IMR-90 (cell line): Measurements from ENCODE around the gene CNBD2. TPM values are rescaled to one million over a fixed set of nuclear protein-coding genes. Genes with fewer than 3 reads are reported as not detected.

ENCODE experiments used
- ATAC-seq: fragments of 200-7000 bp; cut with Tn5 transposase; 2 replicates; pipeline ENCODE4 v1.9.1; 2020; ENCODE audit warnings: low read depth, mild to moderate bottlenecking, moderate library complexity
- Bru-seq: library from RNA; stranded (reverse); fragments of 400-500 nt; gene quantifications from one replicate; lab custom pipeline; 2021; lab: Mats Ljungman, UMichigan
- BruChase-seq, 2 experiments: library from RNA; stranded (reverse); fragments of 400-500 nt; gene quantifications; one replicate each; lab custom pipeline; 2021; lab: Mats Ljungman, UMichigan
- BruUV-seq: library from RNA; stranded (reverse); fragments of 400-500 nt; replicated peaks from 2 replicates; lab custom pipeline; 2021; lab: Mats Ljungman, UMichigan
- CTCF ChIA-PET: fragments of 300-600 bp; formaldehyde crosslinking; extraction: SDS; loops from one replicate; lab custom pipeline; 2021; ENCODE audit warnings: antibody characterized with exemption; lab: Yijun Ruan, JAX
- POLR2A ChIA-PET: fragments of 300-600 bp; sonication (Branson Sonifier 250); formaldehyde crosslinking; loops from one replicate; lab custom pipeline; 2022; ENCODE audit warnings: antibody characterized with exemption; ENCODE audit not compliant: unreplicated experiment; lab: Charles Lee
- DNase-seq: peaks from one replicate; pipeline ENCODE4 v3.0.0; 2013
- H2AFZ ChIP-seq: replicated peaks from 2 replicates; pipeline ENCODE3; 2013; ENCODE audit warnings: low read length, mild to moderate bottlenecking; ENCODE audit not compliant: poor library complexity
- H2AK5ac ChIP-seq: 2 replicates; pipeline ENCODE4 v1.6.1; 2013; ENCODE audit warnings: low read depth, low read length, inconsistent platforms
- H2AK9ac ChIP-seq: replicated peaks from 2 replicates; pipeline ENCODE3; 2013; ENCODE audit warnings: mild to moderate bottlenecking, low read depth, low read length, moderate library complexity; ENCODE audit not compliant: poor library complexity
- H2BK120ac ChIP-seq: 2 replicates; pipeline ENCODE4 v1.6.1; 2013; ENCODE audit warnings: low read depth, low read length, inconsistent platforms
- H2BK15ac ChIP-seq: 3 replicates; pipeline ENCODE4 v1.6.1; 2013; ENCODE audit warnings: low read depth, low read length, inconsistent platforms
- H2BK20ac ChIP-seq: 2 replicates; pipeline ENCODE4 v1.6.1; 2013; ENCODE audit warnings: low read depth, mild to moderate bottlenecking, inconsistent platforms, low read length, moderate library complexity
- H2BK5ac ChIP-seq: 2 replicates; pipeline ENCODE4 v1.6.1; 2013; ENCODE audit warnings: mild to moderate bottlenecking, low read depth, low read length, inconsistent platforms; ENCODE audit not compliant: poor library complexity, severe bottlenecking
- H3K14ac ChIP-seq: replicated peaks from 2 replicates; pipeline ENCODE4 v1.6.1; 2013; ENCODE audit warnings: low read depth, low read length, inconsistent platforms
- H3K18ac ChIP-seq: 2 replicates; pipeline ENCODE4 v1.6.1; 2013; ENCODE audit warnings: low read depth, low read length, control low read depth
- H3K23ac ChIP-seq: 2 replicates; pipeline ENCODE4 v1.6.1; 2013; ENCODE audit warnings: low read depth, low read length, inconsistent platforms
- H3K27ac ChIP-seq: 2 replicates; pipeline ENCODE4 v1.5.1; 2013; ENCODE audit warnings: mild to moderate bottlenecking, control low read depth, low read length; ENCODE audit not compliant: insufficient read depth
- H3K27me3 ChIP-seq: 2 replicates; pipeline ENCODE4 v1.6.1; 2013; ENCODE audit warnings: low read length; ENCODE audit not compliant: control insufficient read depth, insufficient read depth
- H3K36me3 ChIP-seq: 2 replicates; pipeline ENCODE4 v1.6.1; 2013; ENCODE audit warnings: low read length, mixed read lengths; ENCODE audit not compliant: control insufficient read depth, insufficient read depth
- H3K4ac ChIP-seq: 2 replicates; pipeline ENCODE4 v1.6.1; 2013; ENCODE audit warnings: low read depth, low read length, inconsistent platforms
- H3K4me1 ChIP-seq: 2 replicates; pipeline ENCODE4 v1.6.1; 2013; ENCODE audit warnings: low read length, mixed read lengths; ENCODE audit not compliant: control insufficient read depth, insufficient read depth
- H3K4me2 ChIP-seq: 2 replicates; pipeline ENCODE4 v1.6.1; 2013; ENCODE audit warnings: low read depth, mild to moderate bottlenecking, control low read depth, low read length, moderate library complexity
- H3K4me3 ChIP-seq: 2 replicates; pipeline ENCODE4 v1.5.1; 2013; ENCODE audit warnings: low read depth, mild to moderate bottlenecking, control low read depth, low read length, moderate library complexity; ENCODE audit not compliant: insufficient read depth
- H3K56ac ChIP-seq: 2 replicates; pipeline ENCODE4 v1.6.1; 2013; ENCODE audit warnings: low read length, inconsistent platforms; ENCODE audit not compliant: insufficient read depth; ENCODE audit errors: extremely low read depth
- H3K79me1 ChIP-seq, 2 experiments: 2 replicates each; pipeline ENCODE4 v1.6.1; 2013; ENCODE audit warnings: low read length in 2 of 2, inconsistent platforms in 1 of 2, low read depth in 1 of 2
- H3K9ac ChIP-seq: 2 replicates; pipeline ENCODE4 v1.6.1; 2013; ENCODE audit warnings: low read depth, low read length, control low read depth
- H3K9me1 ChIP-seq: 2 replicates; pipeline ENCODE4 v1.6.1; 2013; ENCODE audit warnings: low read length, inconsistent platforms; ENCODE audit not compliant: insufficient read depth
- H3K9me3 ChIP-seq: 2 replicates; pipeline ENCODE4 v1.6.1; 2013; ENCODE audit warnings: low read length; ENCODE audit not compliant: control insufficient read depth, insufficient read depth
- H4K20me1 ChIP-seq: 2 replicates; pipeline ENCODE4 v1.6.1; 2013; ENCODE audit warnings: low read length, inconsistent platforms; ENCODE audit not compliant: insufficient read depth
- H4K5ac ChIP-seq: 2 replicates; pipeline ENCODE4 v1.6.1; 2013; ENCODE audit warnings: mild to moderate bottlenecking, low read depth, low read length, control low read depth
- H4K8ac ChIP-seq, 2 experiments: 2 replicates each; pipeline ENCODE4 v1.6.1; 2013; ENCODE audit warnings: low read depth in 2 of 2, low read length in 2 of 2, control low read depth in 1 of 2, inconsistent platforms in 1 of 2
- H4K91ac ChIP-seq: 2 replicates; pipeline ENCODE4 v1.6.1; 2013; ENCODE audit warnings: low read depth, low read length, inconsistent platforms; ENCODE audit not compliant: insufficient read depth
- BHLHE40 ChIP-seq: fragments of 150-350 bp; IDR thresholded peaks from 2 replicates; pipeline ENCODE4 v1.6.1; 2016; ENCODE audit warnings: mild to moderate bottlenecking, low read depth, low read length
- CEBPB ChIP-seq: IDR thresholded peaks from 2 replicates; pipeline ENCODE4 v1.6.1; 2012; ENCODE audit warnings: low read depth, low read length, improper control_type of control experiment
- CHD1 ChIP-seq: IDR thresholded peaks from 2 replicates; pipeline ENCODE4 v1.6.1; 2012; ENCODE audit warnings: low read depth, low read length, improper control_type of control experiment
- CTCF ChIP-seq: conservative IDR thresholded peaks from 2 replicates; pipeline ENCODE4 v1.5.1; 2012; ENCODE audit warnings: mild to moderate bottlenecking, low read depth, low read length, improper control_type of control experiment
- ELK1 ChIP-seq: fragments of 150-350 bp; IDR thresholded peaks from 2 replicates; pipeline ENCODE4 v1.6.1; 2016; ENCODE audit warnings: low read depth, mild to moderate bottlenecking, low read length, moderate library complexity, borderline replicate concordance
- FOS ChIP-seq: fragments of 150-350 bp; IDR thresholded peaks from 2 replicates; pipeline ENCODE4 v1.6.1; 2016; ENCODE audit warnings: low read depth, low read length
- MAFK ChIP-seq: IDR thresholded peaks from 2 replicates; pipeline ENCODE4 v1.6.1; 2012; ENCODE audit warnings: low read depth, low read length, improper control_type of control experiment
- MAZ ChIP-seq: IDR thresholded peaks from 2 replicates; pipeline ENCODE4 v1.6.1; 2012; ENCODE audit warnings: low read depth, mild to moderate bottlenecking, low read length, improper control_type of control experiment, moderate library complexity, borderline replicate concordance
- MXI1 ChIP-seq: IDR thresholded peaks from 2 replicates; pipeline ENCODE4 v1.6.1; 2012; ENCODE audit warnings: low read depth, mild to moderate bottlenecking, low read length, moderate library complexity, borderline replicate concordance
- NFE2L2 ChIP-seq: fragments of 150-350 bp; IDR thresholded peaks from 2 replicates; pipeline ENCODE4 v1.6.1; 2016; ENCODE audit warnings: low read depth, mild to moderate bottlenecking, low read length
- RCOR1 ChIP-seq: IDR thresholded peaks from 2 replicates; pipeline ENCODE4 v1.6.1; 2012; ENCODE audit warnings: mild to moderate bottlenecking, low read length, improper control_type of control experiment; ENCODE audit not compliant: insufficient replicate concordance
- SMC3 ChIP-seq: fragments of 150-350 bp; IDR thresholded peaks from 2 replicates; pipeline ENCODE4 v1.6.1; 2016; ENCODE audit warnings: low read depth, mild to moderate bottlenecking, antibody characterized with exemption, low read length, moderate library complexity
- USF2 ChIP-seq: fragments of 150-350 bp; IDR thresholded peaks from 2 replicates; pipeline ENCODE4 v1.6.1; 2017; ENCODE audit warnings: mild to moderate bottlenecking, antibody characterized with exemption, low read length, low read depth
- WGBS, 2 experiments: methylation state at CpG; one replicate each; pipeline versions ENCODE4 v1.1.5 to v1.1.7; 2013; ENCODE audit warnings: missing lambda C conversion rate in 2 of 2; ENCODE audit not compliant: insufficient read length in 1 of 2; ENCODE audit errors: extremely low coverage in 2 of 2; 5-methylcytosine and 5-hydroxymethylcytosine counted together
- dilution Hi-C: fragments of 300-500 bp; cut with HindIII; formaldehyde crosslinking; loops from one replicate; pipeline ENCODE4 v1.14.3; 2018; ENCODE audit warnings: low sequenced_read_pairs; ENCODE audit not compliant: unreplicated experiment
- in situ Hi-C: fragments of 300-500 bp; cut with MboI; formaldehyde crosslinking; loops from 3 replicates; pipeline ENCODE4 v1.14.3; 2019; ENCODE audit warnings: low sequenced_read_pairs, inconsistent platforms, mixed read lengths
- intact Hi-C: fragments of 100-400 bp; cut with micrococcal nuclease; formaldehyde crosslinking; loops from 2 replicates; pipeline ENCODE4 v1.10.0; 2022
- long read RNA-seq: library from polyadenylated mRNA; unstranded; transcript quantifications from one replicate; pipeline ENCODE4 v2.0.0, GENCODE V29; 2021; ENCODE audit not compliant: unreplicated experiment
- polyA plus RNA-seq, 3 experiments: library from polyadenylated mRNA; depleted of rRNA; stranded (reverse); fragments of >200 nt; gene quantifications; 2 replicates each; pipeline ENCODE4 v1.2.3, GENCODE V29; 2012; ENCODE audit warnings: low replicate concordance in 1 of 3
- total RNA-seq: library from RNA; depleted of rRNA; stranded (reverse); fragments of >200 nt; gene quantifications from 2 replicates; pipeline ENCODE4 v1.2.3, GENCODE V29; 2012; rRNA removed

Gene CNBD2
- total RNA-seq (0.56 and 0.90 TPM in 2 replicates), polyA plus RNA-seq (2012; rRNA removed) (1.7 and 2.5 TPM in 2 replicates), Bru-seq, nascent RNA (percentile 7 among the genes with signal in this experiment), BruChase-seq, experiment 1, labeled RNA remaining after a 6-hour chase (percentile 15 among the genes with signal in this experiment), BruChase-seq, experiment 2, labeled RNA remaining after a 2-hour chase (percentile 13 among the genes with signal in this experiment)
- 2.2 and 6.3 TPM in 2 replicates for polyA plus RNA-seq (2012; cell fraction: cytosol; rRNA removed)
- polyA plus RNA-seq (2012; cell fraction: nucleus; rRNA removed; ENCODE audit: low replicate concordance) = 3.4 and 4.2 TPM in 2 replicates
- long read RNA-seq = 0 reads

GRCh38 chr20:35967979-35968640 lies at the start of gene CNBD2:
Gene CNBD2, plus strand, starts transcription at chr20:35968590. Its CDS starts 173 bp downstream, at chr20:35968763.
- Histone ChIP-seq H2BK20ac (no peak within 1 kb of the TSS), H2AK9ac (no peak within 1 kb of the TSS), H3K18ac (no peak within 1 kb of the TSS), H3K14ac (no peak within 1 kb of the TSS), H4K5ac (no peak within 1 kb of the TSS), H4K91ac (no peak within 1 kb of the TSS), H3K27me3 (peaks cover 10% of the 10 kb centered on the region), H4K20me1 (no peaks in the 10 kb centered on the region), H2BK5ac (no peak within 1 kb of the TSS), H3K56ac (no peak within 1 kb of the TSS), H2AFZ (no peak within 1 kb of the TSS), H3K36me3 (no peaks in the 10 kb centered on the region), H3K4me1 (no peaks in the 10 kb centered on the region), H2AK5ac (no peak within 1 kb of the TSS), H3K4ac (no peak within 1 kb of the TSS), H3K9me3 (peaks cover 5% of the 10 kb centered on the region; the same call in 1 of the 2 replicates), H4K8ac (no peak within 1 kb of the TSS), H3K9me1 (no peaks in the 10 kb centered on the region; the same call in 1 of the 2 replicates), H3K4me3 (no peak within 1 kb of the TSS), H3K4me2 (no peak within 1 kb of the TSS), H3K27ac (no peak within 1 kb of the TSS), H2BK15ac (no peak within 1 kb of the TSS), H2BK120ac (no peak within 1 kb of the TSS), H3K79me1 (no peaks in the 10 kb centered on the region), H3K9ac (no peak within 1 kb of the TSS), H3K23ac (no peak within 1 kb of the TSS)
- no peak for ATAC-seq
- intact Hi-C loops = no loop called here
- dilution Hi-C loops = no loop called here
- BruUV-seq = no TSS peak
- ChIA-PET CTCF (interaction anchor here (1.0 to 2.1 kb wide), 2 partner anchors 13 to 171 kb away, joined by 3 to 11 read pairs; partner anchors contain the start of gene SCAND1), POLR2A (no interaction called here)
- no peak for DNase-seq
- in situ Hi-C loops = no loop called here
- no CpG with 5 or more reads among the region's 3 CpGs for WGBS, 2 experiments
- TF ChIP-seq USF2 = no peak
- TF ChIP-seq SMC3 = no peak
- no peak for TF ChIP-seq MAFK
- no peak for TF ChIP-seq CEBPB
- no peak for TF ChIP-seq FOS
- TF ChIP-seq MAZ = no peak
- TF ChIP-seq ELK1 = no peak
- TF ChIP-seq BHLHE40 = no peak
- TF ChIP-seq CHD1 = no peak
- no peak for TF ChIP-seq CTCF
- TF ChIP-seq MXI1 = no peak
- no peak for TF ChIP-seq RCOR1
- no peak for TF ChIP-seq NFE2L2
